A549 (cell line): Measurements from ENCODE around the gene HS6ST3. TPM values are rescaled to one million over a fixed set of nuclear protein-coding genes. Genes with fewer than 3 reads are reported as not detected.

Experiments used
- ATAC-seq, 2 experiments: fragments of 200-7000 bp in 1 of 2; fragments of >200 bp in 1 of 2; cut with Nextera tagmentation in 1 of 2; cut with Tn5 transposase in 1 of 2; 3 replicates each; pipeline versions ENCODE4 v1.8.0 to v1.9.1; 2018 to 2020; ENCODE audit warnings: mild to moderate bottlenecking in 1 of 2, moderate library complexity in 1 of 2
- CTCF ChIA-PET: fragments of 300-600 bp; sonication (Branson Sonifier 250); formaldehyde crosslinking; extraction: SDS; loops from one replicate; lab custom pipeline; 2021; ENCODE audit warnings: antibody characterized with exemption, inconsistent platforms; lab: Yijun Ruan, JAX
- POLR2A ChIA-PET: fragments of 350-600 bp; formaldehyde crosslinking; extraction: SDS; loops from one replicate; lab custom pipeline; 2021; ENCODE audit warnings: antibody characterized with exemption, inconsistent platforms; lab: Yijun Ruan, JAX
- DNase-seq, 2 experiments: peaks; one replicate each; pipeline versions ENCODE4 v3.0.0 to v3.0.0-alpha.2; 2011 to 2016; ENCODE audit warnings: low read depth in 1 of 2, low spot score in 1 of 2
- FAIRE-seq: peaks from 2 replicates; lab custom pipeline; 2011; peaks lifted over from hg19 to GRCh38; lab: Jason Lieb, UNC
- H3K27ac ChIP-seq, 2 experiments: fragments of >200 bp; sonication (Bioruptor Twin); formaldehyde crosslinking; 3 replicates each; pipeline ENCODE4 v1.5.1; 2016 to 2017
- H3K4me1 ChIP-seq: fragments of >200 bp; sonication (Bioruptor Twin); formaldehyde crosslinking; 3 replicates; pipeline ENCODE4 v1.6.1; 2016
- H3K4me2 ChIP-seq: fragments of >200 bp; sonication (Bioruptor Twin); formaldehyde crosslinking; 3 replicates; pipeline ENCODE4 v1.6.1; 2016
- H3K4me3 ChIP-seq: fragments of >200 bp; sonication (Bioruptor Twin); formaldehyde crosslinking; 3 replicates; pipeline ENCODE4 v1.5.1; 2016
- H3K9me3 ChIP-seq: fragments of >200 bp; sonication (Bioruptor Twin); formaldehyde crosslinking; 3 replicates; pipeline ENCODE4 v1.6.1; 2016
- BCL3 ChIP-seq: fragments of >200 bp; sonication (Bioruptor Twin); formaldehyde crosslinking; IDR thresholded peaks from 3 replicates; pipeline ENCODE4 v1.6.1; 2016
- CHD2 ChIP-seq: fragments of 150-350 bp; IDR thresholded peaks from 2 replicates; pipeline ENCODE4 v1.6.1; 2014; ENCODE audit warnings: low read length; ENCODE audit not compliant: partially characterized antibody
- E2F6 ChIP-seq: IDR thresholded peaks from 2 replicates; pipeline ENCODE4 v1.6.1; 2012; ENCODE audit warnings: low read depth, borderline replicate concordance
- ESRRA ChIP-seq: fragments of 150-350 bp; IDR thresholded peaks from 2 replicates; pipeline ENCODE4 v1.6.1; 2014; ENCODE audit warnings: mild to moderate bottlenecking, low read length, borderline replicate concordance
- FOSL2 ChIP-seq, 2 experiments: fragments of 450-650 bp in 1 of 2; fragments of >200 bp in 1 of 2; sonication (Bioruptor Twin) in 1 of 2; formaldehyde crosslinking; IDR thresholded peaks; 2 replicates each; pipeline versions ENCODE4 v1.5.0 to v1.6.1; 2016 to 2020; ENCODE audit warnings: mild to moderate bottlenecking in 1 of 2, moderate library complexity in 1 of 2
- FOXS1 ChIP-seq: fragments of 250-450 bp; sonication (Bioruptor Pico); IDR thresholded peaks from 2 replicates; pipeline ENCODE4 v1.5.0; 2020; ENCODE audit warnings: mild to moderate bottlenecking, moderate library complexity
- HMGXB4 ChIP-seq: fragments of 250-450 bp; sonication (Bioruptor Pico); IDR thresholded peaks from 2 replicates; pipeline ENCODE4 v1.5.0; 2021; ENCODE audit warnings: mild to moderate bottlenecking, moderate library complexity, borderline replicate concordance
- JUNB ChIP-seq: fragments of >200 bp; sonication (Bioruptor Twin); formaldehyde crosslinking; IDR thresholded peaks from 2 replicates; pipeline ENCODE4 v1.6.1; 2016
- MAZ ChIP-seq: fragments of 150-350 bp; IDR thresholded peaks from 2 replicates; pipeline ENCODE4 v1.6.1; 2014; ENCODE audit warnings: antibody characterized with exemption, low read depth, low read length, borderline replicate concordance
- MYC ChIP-seq: IDR thresholded peaks from 2 replicates; pipeline ENCODE4 v1.6.1; 2012; ENCODE audit warnings: mild to moderate bottlenecking, inconsistent platforms, low read length, improper control_type of control experiment, borderline replicate concordance
- NFE2L2 ChIP-seq: fragments of 150-350 bp; conservative IDR thresholded peaks from 2 replicates; pipeline ENCODE4 v1.6.1; 2014; ENCODE audit warnings: low read length
- NPAS2 ChIP-seq: fragments of 250-450 bp; sonication (Bioruptor Pico); IDR thresholded peaks from 2 replicates; pipeline ENCODE4 v1.8.0; 2022; ENCODE audit warnings: mild to moderate bottlenecking, moderate library complexity, borderline replicate concordance
- NR3C1 ChIP-seq: fragments of >200 bp; sonication (Bioruptor Twin); formaldehyde crosslinking; IDR thresholded peaks from 3 replicates; pipeline ENCODE4 v1.6.1; 2017
- PBX3 ChIP-seq: IDR thresholded peaks from 2 replicates; pipeline ENCODE4 v1.6.1; 2012
- POLR2AphosphoS2 ChIP-seq: conservative IDR thresholded peaks from 2 replicates; pipeline ENCODE4 v1.6.1; 2012; ENCODE audit warnings: low read length, improper control_type of control experiment, inconsistent platforms
- RAD21 ChIP-seq, 2 experiments: fragments of >200 bp in 1 of 2; sonication (Bioruptor Twin) in 1 of 2; formaldehyde crosslinking in 1 of 2; IDR thresholded peaks in 1 of 2; conservative IDR thresholded peaks in 1 of 2; 2 replicates in 1 of 2; 3 replicates in 1 of 2; pipeline ENCODE4 v1.6.1; 2012 to 2018; ENCODE audit warnings: inconsistent platforms in 1 of 2
- RCOR1 ChIP-seq: fragments of 150-350 bp; IDR thresholded peaks from 2 replicates; pipeline ENCODE4 v1.6.1; 2014; ENCODE audit warnings: antibody characterized with exemption, low read length, low read depth
- RFX5 ChIP-seq: fragments of 450-650 bp; IDR thresholded peaks from 2 replicates; pipeline ENCODE4 v1.7.1; 2014; ENCODE audit warnings: antibody characterized with exemption, mild to moderate bottlenecking, moderate library complexity
- SMC3 ChIP-seq: fragments of >200 bp; sonication (Bioruptor Twin); formaldehyde crosslinking; IDR thresholded peaks from 3 replicates; pipeline ENCODE4 v1.6.1; 2018; ENCODE audit warnings: inconsistent platforms
- SREBF2 ChIP-seq: fragments of 450-650 bp; IDR thresholded peaks from 2 replicates; pipeline ENCODE4 v1.6.1; 2014; ENCODE audit warnings: mild to moderate bottlenecking, moderate library complexity
- TFCP2L1 ChIP-seq: fragments of 250-450 bp; sonication (Bioruptor Pico); IDR thresholded peaks from 2 replicates; pipeline ENCODE4 v1.5.0; 2021; ENCODE audit warnings: mild to moderate bottlenecking
- TP53 ChIP-seq: fragments of 250-450 bp; sonication (Bioruptor Pico); IDR thresholded peaks from 2 replicates; pipeline ENCODE4 v1.5.0; 2021; ENCODE audit warnings: mild to moderate bottlenecking, moderate library complexity
- USF2 ChIP-seq: fragments of 450-650 bp; IDR thresholded peaks from 2 replicates; pipeline ENCODE4 v1.6.1; 2014; ENCODE audit warnings: antibody characterized with exemption
- ZC3H11A ChIP-seq: fragments of 450-650 bp; IDR thresholded peaks from 2 replicates; pipeline ENCODE4 v1.6.1; 2014; ENCODE audit warnings: antibody characterized with exemption, mild to moderate bottlenecking
- ZFP36 ChIP-seq: fragments of 450-650 bp; IDR thresholded peaks from 2 replicates; pipeline ENCODE4 v1.6.1; 2014; ENCODE audit warnings: borderline replicate concordance; ENCODE audit not compliant: partially characterized antibody
- WGBS: methylation state at CpG from one replicate; pipeline ENCODE4 v1.1.6; 2017; ENCODE audit errors: missing lambda C conversion rate; 5-methylcytosine and 5-hydroxymethylcytosine counted together
- polyA plus RNA-seq, 4 experiments: library from polyadenylated mRNA; depleted of rRNA in 3 of 4; stranded (reverse); fragments of >200 nt; fragmentation: RNase III in 1 of 4; extraction: RNeasy Plus Mini Kit Qiagen cat#74134 plus additional on column Dnase treatment in 1 of 4; gene quantifications; 2 replicates in 3 of 4; 3 replicates in 1 of 4; pipeline ENCODE4 v1.2.3, GENCODE V29; 2011 to 2017
- TF ChIP-seq, protein P1 (sequence below): fragments of >200 bp; sonication (Bioruptor Twin); formaldehyde crosslinking; IDR thresholded peaks from 2 replicates; pipeline ENCODE4 v1.6.1; 2016

The HS6ST3 gene
- polyA plus RNA-seq, 2 of the 4 experiments (the other 2 are of a cell fraction) = not detected

DNA sequence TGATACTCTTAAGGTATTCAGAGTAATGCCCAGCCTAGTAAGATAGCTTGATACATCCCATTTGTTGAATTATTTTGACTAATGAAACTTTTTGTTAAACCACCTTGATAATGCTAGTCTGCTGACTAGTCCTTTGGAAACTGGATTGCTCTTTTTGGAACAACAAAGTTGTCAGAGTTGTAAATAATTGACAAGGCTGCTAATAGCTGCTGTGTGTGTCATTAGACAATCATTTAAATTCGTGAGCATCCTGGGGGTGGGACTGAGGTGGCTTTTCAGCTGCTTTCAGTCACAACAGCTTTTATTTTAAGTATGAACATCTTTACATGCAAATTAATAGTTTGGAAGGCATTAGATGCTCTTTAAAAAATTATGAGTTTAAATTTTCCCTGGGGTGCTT, 153.5 kb downstream of the HS6ST3 start:
- POLR2A ChIA-PET = no interaction called here
- H3K4me3 ChIP-seq = no peak overlapping the region
- H3K4me1 ChIP-seq = no peaks in the 10 kb centered on the region
- WGBS = 0% methylated on average over 1 of the region's 1 CpG
- FAIRE-seq (no peak), DNase-seq (no peak), ATAC-seq (no peak)
- CTCF ChIA-PET = interaction anchor here (1.4 kb wide), 1 partner anchor 14 kb away, joined by 4 read pairs; no protein-coding TSS in a partner anchor
- H3K9me3 ChIP-seq = no peaks in the 10 kb centered on the region
- H3K4me2 ChIP-seq = no peak overlapping the region
- TF ChIP-seq RCOR1 (no peak), SMC3 (no peak), ZFP36 (no peak), POLR2AphosphoS2 (no peak), MYC (no peak), USF2 (no peak), RAD21 (conservative IDR thresholded peaks at IDR 0.05 in 1 of 2, IDR thresholded peaks at IDR 0.05 in 1 of 2) (no peak), SREBF2 (no peak), E2F6 (no peak), TP53 (CRISPR knock-in tag) (no peak), TFCP2L1 (no peak), JUNB (no peak), NFE2L2 (no peak), FOSL2 (IDR thresholded peaks at IDR 0.05) (no peak), FOSL2 (CRISPR knock-in tag; IDR thresholded peaks at IDR 0.05) (no peak), ESRRA (no peak), PBX3 (no peak), CHD2 (no peak), MAZ (no peak), HMGXB4 (no peak)
- TF ChIP-seq, protein P1, sequence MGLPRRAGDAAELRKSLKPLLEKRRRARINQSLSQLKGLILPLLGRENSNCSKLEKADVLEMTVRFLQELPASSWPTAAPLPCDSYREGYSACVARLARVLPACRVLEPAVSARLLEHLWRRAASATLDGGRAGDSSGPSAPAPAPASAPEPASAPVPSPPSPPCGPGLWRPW = no peak
- no peak overlapping the region for H3K27ac ChIP-seq

DNA sequence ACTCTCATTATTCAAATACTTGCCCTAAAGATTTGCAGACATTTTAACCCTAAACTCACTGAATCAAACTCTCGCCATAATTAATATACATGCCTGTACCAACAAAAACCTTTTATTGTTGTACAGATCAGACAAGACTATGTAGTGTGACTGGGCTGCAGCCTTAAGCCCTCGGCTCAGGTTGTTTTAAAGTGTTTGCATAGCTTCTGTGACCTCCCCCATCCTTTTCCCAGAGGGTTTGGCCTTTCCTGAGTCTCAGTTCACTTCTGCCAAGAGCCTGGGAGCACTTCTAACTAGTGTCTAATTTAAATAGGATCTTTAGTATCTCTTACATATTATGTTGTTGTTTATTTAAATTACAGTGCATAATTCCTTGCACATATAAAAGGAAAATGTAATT, 158.2 kb downstream of the HS6ST3 start:
- 0% methylated on average over 2 of the region's 2 CpGs for WGBS
- Histone ChIP-seq H3K4me1 (no peaks in the 10 kb centered on the region), H3K27ac (no peak overlapping the region), H3K4me2 (no peak overlapping the region), H3K4me3 (no peak overlapping the region), H3K9me3 (no peaks in the 10 kb centered on the region)
- FAIRE-seq (no peak), DNase-seq (no peak), ATAC-seq (no peak)
- TF ChIP-seq ZC3H11A = no peak
- TF ChIP-seq NPAS2 (CRISPR knock-in tag) = no peak
- TF ChIP-seq PBX3 = no peak
- TF ChIP-seq RFX5 = no peak
- no peak for TF ChIP-seq FOSL2 (IDR thresholded peaks at IDR 0.05)
- TF ChIP-seq FOSL2 (CRISPR knock-in tag; IDR thresholded peaks at IDR 0.05) = no peak
- TF ChIP-seq NR3C1 = no peak
- TF ChIP-seq BCL3 = no peak
- no peak for TF ChIP-seq TFCP2L1
- no peak for TF ChIP-seq FOXS1 (CRISPR knock-in tag)
- ChIA-PET POLR2A (no interaction called here), CTCF (no interaction called here)
